Activated CD4-positive, alpha-beta memory T cell treated with anti-CD3 and anti-CD28 coated beads, Interleukin-2, amount 10 ng/mL, durations not matched to agents 7 days and 5 days (primary cell): ENCODE data around the gene PLPP4. TPM values are rescaled to one million over a fixed set of nuclear protein-coding genes. Genes with fewer than 3 reads are reported as not detected.
A peak's percentile ranks its signal among the peaks of the same experiment; 100 is the strongest.

Experiments
- CTCF ChIA-PET: fragments of 350-600 bp; sonication (Branson Sonifier 250); formaldehyde crosslinking; loops from one replicate; lab custom pipeline; 2021; ENCODE audit warnings: antibody characterized with exemption, inconsistent platforms; lab: Charles Lee
- POLR2A ChIA-PET: fragments of 350-600 bp; sonication (Branson Sonifier 250); formaldehyde crosslinking; loops from one replicate; lab custom pipeline; 2021; ENCODE audit warnings: antibody characterized with exemption; lab: Charles Lee
- DNase-seq: peaks from one replicate; pipeline ENCODE4 v3.0.0-alpha.2; 2020
- H3K27ac Mint-ChIP-seq: one replicate; pipeline ENCODE4 v1.8.0; 2021; ENCODE audit warnings: mild to moderate bottlenecking, mixed read lengths
- H3K27me3 Mint-ChIP-seq: one replicate; pipeline ENCODE4 v1.8.0; 2021; ENCODE audit warnings: mixed read lengths
- H3K36me3 Mint-ChIP-seq: one replicate; pipeline ENCODE4 v1.8.0; 2021; ENCODE audit warnings: low read depth, mixed read lengths
- H3K4me1 Mint-ChIP-seq: one replicate; pipeline ENCODE4 v1.8.0; 2021; ENCODE audit warnings: mixed read lengths
- H3K4me3 Mint-ChIP-seq: one replicate; pipeline ENCODE4 v1.8.0; 2021; ENCODE audit warnings: mild to moderate bottlenecking, mixed read lengths
- H3K9me3 Mint-ChIP-seq: one replicate; pipeline ENCODE4 v1.8.0; 2021; ENCODE audit warnings: mixed read lengths
- total RNA-seq, 2 experiments: library from RNA; stranded (reverse); gene quantifications; one replicate each; pipeline ENCODE4 v1.2.3, GENCODE V29; 2021

PLPP4 gene
- total RNA-seq, 2 experiments from 2014 or later = not detected

GRCh38 chr10:120505056-120505455 is 48.0 kb downstream of the PLPP4 start:
- ChIA-PET POLR2A (no interaction called here), CTCF (no interaction called here)
- no peaks in the 10 kb centered on the region for H3K9me3 Mint-ChIP-seq

GRCh38 chr10:120505866-120506265 is 48.8 kb downstream of the PLPP4 start:
- POLR2A ChIA-PET = no interaction called here
- Mint-ChIP-seq H3K4me3 (no peak overlapping the region), H3K4me1 (peaks cover 6% of the 10 kb centered on the region), H3K27me3 (no peaks in the 10 kb centered on the region), H3K36me3 (no peaks in the 10 kb centered on the region), H3K27ac (no peak overlapping the region), H3K9me3 (no peaks in the 10 kb centered on the region)
- CTCF ChIA-PET = no interaction called here
- no peak for DNase-seq

More at GRCh38 chr10:120505056-120505455, 48.0 kb downstream of the PLPP4 start:
- H3K4me3 Mint-ChIP-seq = no peak overlapping the region
- no peaks in the 10 kb centered on the region for H3K36me3 Mint-ChIP-seq
- H3K27me3 Mint-ChIP-seq = no peaks in the 10 kb centered on the region
- no peak for DNase-seq
- peaks cover 6% of the 10 kb centered on the region for H3K4me1 Mint-ChIP-seq
- no peak overlapping the region for H3K27ac Mint-ChIP-seq

- Mint-ChIP-seq H3K27me3 (no peaks in the 10 kb centered on the region), H3K9me3 (no peaks in the 10 kb centered on the region)
- POLR2A ChIA-PET = no interaction called here
Measured at GRCh38 chr10:120506674-120507073, 49.6 kb downstream of the PLPP4 start.

DNA sequence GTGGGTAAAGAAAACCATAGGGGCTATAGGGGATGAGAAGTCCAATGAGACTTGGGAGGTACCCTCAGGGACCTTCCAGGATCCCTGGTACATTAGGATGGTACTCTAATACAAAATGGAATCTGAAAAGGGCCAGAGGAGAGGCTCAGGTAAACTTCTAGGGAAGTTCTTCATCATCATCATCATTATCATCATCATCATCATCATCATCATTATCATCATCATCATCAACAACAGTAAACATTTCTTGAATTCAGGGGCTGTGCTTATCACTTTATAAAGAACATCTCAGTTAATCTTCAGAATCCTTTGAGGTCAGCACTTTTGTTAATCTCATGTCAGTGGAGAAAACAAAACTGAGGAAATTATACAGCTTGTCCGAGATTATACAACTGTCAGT is 50.1 kb downstream of the PLPP4 start:
- Mint-ChIP-seq H3K4me3 (no peak overlapping the region), H3K36me3 (no peaks in the 10 kb centered on the region), H3K27ac (no peak overlapping the region), H3K27me3 (no peaks in the 10 kb centered on the region), H3K4me1 (peaks cover 6% of the 10 kb centered on the region), H3K9me3 (no peaks in the 10 kb centered on the region)
- CTCF ChIA-PET = no interaction called here
- POLR2A ChIA-PET = no interaction called here
- DNase-seq = no peak

More at GRCh38 chr10:120506674-120507073, 49.6 kb downstream of the PLPP4 start:
- CTCF ChIA-PET = no interaction called here
- DNase-seq = no peak
- Mint-ChIP-seq H3K4me1 (peaks cover 6% of the 10 kb centered on the region), H3K4me3 (no peak overlapping the region), H3K27ac (no peak overlapping the region), H3K36me3 (no peaks in the 10 kb centered on the region)

- Mint-ChIP-seq H3K9me3 (no peaks in the 10 kb centered on the region), H3K27me3 (no peaks in the 10 kb centered on the region), H3K36me3 (no peaks in the 10 kb centered on the region), H3K4me1 (peaks cover 6% of the 10 kb centered on the region), H3K4me3 (no peak overlapping the region), H3K27ac (no peak overlapping the region)
- POLR2A ChIA-PET = no interaction called here
- CTCF ChIA-PET = no interaction called here
- DNase-seq = no peak
Measured at GRCh38 chr10:120507651-120508050, 50.6 kb downstream of the PLPP4 start.

DNA sequence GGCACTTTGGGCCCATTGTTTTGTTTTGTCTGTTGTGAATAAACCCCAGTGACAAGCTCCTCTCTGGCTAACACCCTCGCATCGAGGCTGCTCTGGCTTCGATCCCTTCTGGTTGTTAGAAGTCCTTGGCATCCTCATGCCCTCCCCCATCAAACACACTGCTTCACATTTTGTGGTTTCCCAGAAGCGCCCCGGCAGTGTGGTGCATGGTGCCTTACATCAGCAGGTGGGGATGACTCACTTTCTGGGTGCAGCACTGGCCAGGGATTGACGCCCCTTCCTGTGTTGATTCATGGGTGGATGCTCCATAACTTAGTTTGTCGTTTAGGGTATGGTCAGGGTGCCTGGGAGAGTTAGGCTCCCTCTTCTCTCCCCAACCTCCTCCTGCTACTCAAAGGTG is 51.4 kb downstream of the PLPP4 start:
- no peak overlapping the region for H3K27ac Mint-ChIP-seq
- H3K9me3 Mint-ChIP-seq = no peaks in the 10 kb centered on the region
- no peak overlapping the region for H3K4me3 Mint-ChIP-seq
- ChIA-PET POLR2A (no interaction called here), CTCF (no interaction called here)
- no peaks in the 10 kb centered on the region for H3K36me3 Mint-ChIP-seq
- peak; percentile 25 for DNase-seq
- H3K4me1 Mint-ChIP-seq = peaks cover 6% of the 10 kb centered on the region
- H3K27me3 Mint-ChIP-seq = no peaks in the 10 kb centered on the region

DNA sequence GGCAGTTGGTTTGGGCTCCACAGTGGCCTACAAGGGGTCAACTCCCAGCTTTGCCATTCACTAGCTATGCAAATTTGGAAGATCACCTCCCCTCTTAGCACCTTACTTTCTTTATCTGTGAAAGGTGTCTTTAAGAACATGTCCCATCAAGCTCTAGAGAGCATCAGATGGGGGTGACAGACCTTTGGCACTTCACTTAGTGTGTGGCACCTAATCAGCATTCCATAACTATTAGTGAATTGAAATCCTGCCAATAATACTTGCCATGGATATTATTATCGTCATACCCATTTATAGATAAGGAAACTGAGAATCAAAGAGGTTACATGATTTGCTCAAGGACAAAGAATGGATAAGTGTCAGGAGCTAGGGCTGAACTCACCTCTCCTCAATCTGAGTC is 51.9 kb downstream of the PLPP4 start:
- POLR2A ChIA-PET = no interaction called here
- CTCF ChIA-PET = no interaction called here
- no peak for DNase-seq

DNA sequence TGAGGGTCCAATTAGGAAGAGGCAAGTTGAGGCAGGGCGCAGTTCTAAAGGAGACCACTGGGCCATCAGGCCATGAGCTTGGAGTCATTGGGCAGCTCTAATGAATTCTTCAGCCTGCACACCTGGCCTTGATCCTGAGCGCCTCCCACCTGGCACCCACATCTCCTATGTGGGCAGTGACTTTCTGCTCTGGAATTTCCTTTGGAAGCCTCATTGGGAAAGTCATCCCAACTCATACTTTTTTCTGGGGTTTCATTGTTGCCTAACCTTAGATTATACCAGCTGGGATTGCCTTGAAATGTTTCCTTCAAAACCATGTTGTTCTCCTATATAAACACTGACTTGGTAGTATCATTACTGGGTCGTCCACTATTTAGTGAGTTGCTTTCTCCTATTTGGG is 54.1 kb downstream of the PLPP4 start:
- no peaks in the 10 kb centered on the region for H3K27me3 Mint-ChIP-seq
- no peak overlapping the region for H3K4me3 Mint-ChIP-seq
- no peak for DNase-seq
- ChIA-PET POLR2A (no interaction called here), CTCF (no interaction called here)
- H3K36me3 Mint-ChIP-seq = no peaks in the 10 kb centered on the region
- H3K9me3 Mint-ChIP-seq = no peaks in the 10 kb centered on the region
- no peak overlapping the region for H3K27ac Mint-ChIP-seq
- peaks cover 6% of the 10 kb centered on the region for H3K4me1 Mint-ChIP-seq

More for the DNA sequence above, 51.9 kb downstream of the PLPP4 start:
- Mint-ChIP-seq H3K9me3 (no peaks in the 10 kb centered on the region), H3K27ac (no peak overlapping the region), H3K27me3 (no peaks in the 10 kb centered on the region), H3K4me3 (no peak overlapping the region), H3K4me1 (peaks cover 6% of the 10 kb centered on the region), H3K36me3 (no peaks in the 10 kb centered on the region)

- POLR2A ChIA-PET = no interaction called here
- no peak overlapping the region for H3K27ac Mint-ChIP-seq
- no peak overlapping the region for H3K4me3 Mint-ChIP-seq
- H3K4me1 Mint-ChIP-seq = peaks cover 3% of the 10 kb centered on the region
- DNase-seq = no peak
- H3K27me3 Mint-ChIP-seq = no peaks in the 10 kb centered on the region
- CTCF ChIA-PET = no interaction called here
- no peaks in the 10 kb centered on the region for H3K36me3 Mint-ChIP-seq
- H3K9me3 Mint-ChIP-seq = no peaks in the 10 kb centered on the region
Measured at GRCh38 chr10:120513307-120513796, 56.3 kb downstream of the PLPP4 start.

GRCh38 chr10:120514035-120514620 is 57.1 kb downstream of the PLPP4 start:
- no peak overlapping the region for H3K4me3 Mint-ChIP-seq
- H3K9me3 Mint-ChIP-seq = no peaks in the 10 kb centered on the region
- no peaks in the 10 kb centered on the region for H3K36me3 Mint-ChIP-seq
- no peak overlapping the region for H3K27ac Mint-ChIP-seq
- peak; percentile 19 for DNase-seq
- ChIA-PET POLR2A (no interaction called here), CTCF (no interaction called here)
- no peaks in the 10 kb centered on the region for H3K27me3 Mint-ChIP-seq
- H3K4me1 Mint-ChIP-seq = no peaks in the 10 kb centered on the region

DNA sequence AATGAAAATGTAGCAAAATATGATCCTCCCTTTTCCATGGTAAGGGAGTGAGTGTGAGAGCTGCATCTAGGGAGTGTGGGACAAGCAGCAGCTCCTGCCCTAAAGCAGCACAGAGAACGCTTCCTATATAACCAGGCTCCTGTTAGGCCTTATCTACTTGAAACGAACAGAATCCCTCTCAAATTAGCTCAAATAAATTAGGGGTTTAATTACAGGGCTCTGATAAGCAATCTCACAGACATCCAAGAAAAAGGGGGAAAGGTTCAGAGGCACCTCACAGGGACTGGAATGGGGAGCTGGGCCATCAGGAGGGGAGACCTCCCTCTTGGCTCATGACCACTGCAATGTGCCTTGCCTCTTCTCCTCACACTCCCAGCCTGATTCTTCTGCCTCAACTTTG is 57.9 kb downstream of the PLPP4 start:
- DNase-seq = no peak
- Mint-ChIP-seq H3K4me1 (no peaks in the 10 kb centered on the region), H3K27me3 (no peaks in the 10 kb centered on the region), H3K9me3 (no peaks in the 10 kb centered on the region), H3K4me3 (no peak overlapping the region), H3K36me3 (no peaks in the 10 kb centered on the region), H3K27ac (no peak overlapping the region)
- ChIA-PET CTCF (no interaction called here), POLR2A (no interaction called here)

- no peaks in the 10 kb centered on the region for H3K27me3 Mint-ChIP-seq
- no peaks in the 10 kb centered on the region for H3K36me3 Mint-ChIP-seq
- POLR2A ChIA-PET = no interaction called here
- no peak overlapping the region for H3K27ac Mint-ChIP-seq
- no peak for DNase-seq
- H3K4me3 Mint-ChIP-seq = no peak overlapping the region
- H3K4me1 Mint-ChIP-seq = no peaks in the 10 kb centered on the region
- CTCF ChIA-PET = no interaction called here
- peaks cover 4% of the 10 kb centered on the region for H3K9me3 Mint-ChIP-seq
Measured at GRCh38 chr10:120515741-120516140, 58.7 kb downstream of the PLPP4 start.

GRCh38 chr10:120516426-120516825 is 59.4 kb downstream of the PLPP4 start:
- peaks cover 4% of the 10 kb centered on the region for H3K9me3 Mint-ChIP-seq

GRCh38 chr10:120517196-120517595 is 60.2 kb downstream of the PLPP4 start:
- Mint-ChIP-seq H3K27ac (no peak overlapping the region), H3K4me1 (no peaks in the 10 kb centered on the region), H3K27me3 (no peaks in the 10 kb centered on the region), H3K4me3 (no peak overlapping the region), H3K36me3 (no peaks in the 10 kb centered on the region), H3K9me3 (peaks cover 4% of the 10 kb centered on the region)
- DNase-seq = no peak
- ChIA-PET CTCF (no interaction called here), POLR2A (no interaction called here)

More at GRCh38 chr10:120516426-120516825, 59.4 kb downstream of the PLPP4 start:
- Mint-ChIP-seq H3K4me3 (no peak overlapping the region), H3K27ac (no peak overlapping the region), H3K36me3 (no peaks in the 10 kb centered on the region), H3K4me1 (no peaks in the 10 kb centered on the region), H3K27me3 (no peaks in the 10 kb centered on the region)
- DNase-seq = no peak
- CTCF ChIA-PET = no interaction called here
- POLR2A ChIA-PET = no interaction called here
